Activated naive CD4-positive, alpha-beta T cell treated with anti-CD3 and anti-CD28 coated beads, Interleukin-2, amount 50 U/mL, for 24 hours (primary cell): Measurements from ENCODE around the gene LRRC27.

ENCODE experiments used
- H3K27ac Mint-ChIP-seq: one replicate; pipeline ENCODE4 v1.8.0; 2021; ENCODE audit warnings: mild to moderate bottlenecking, mixed read lengths
- H3K27me3 Mint-ChIP-seq: one replicate; pipeline ENCODE4 v1.8.0; 2021; ENCODE audit warnings: mixed read lengths
- H3K36me3 Mint-ChIP-seq: one replicate; pipeline ENCODE4 v1.8.0; 2021; ENCODE audit warnings: mixed read lengths
- H3K4me1 Mint-ChIP-seq: one replicate; pipeline ENCODE4 v1.8.0; 2021; ENCODE audit warnings: mixed read lengths
- H3K4me3 Mint-ChIP-seq: one replicate; pipeline ENCODE4 v1.8.0; 2021; ENCODE audit warnings: mild to moderate bottlenecking, mixed read lengths
- H3K9me3 Mint-ChIP-seq: one replicate; pipeline ENCODE4 v1.8.0; 2021; ENCODE audit warnings: mixed read lengths

Gene LRRC27

DNA sequence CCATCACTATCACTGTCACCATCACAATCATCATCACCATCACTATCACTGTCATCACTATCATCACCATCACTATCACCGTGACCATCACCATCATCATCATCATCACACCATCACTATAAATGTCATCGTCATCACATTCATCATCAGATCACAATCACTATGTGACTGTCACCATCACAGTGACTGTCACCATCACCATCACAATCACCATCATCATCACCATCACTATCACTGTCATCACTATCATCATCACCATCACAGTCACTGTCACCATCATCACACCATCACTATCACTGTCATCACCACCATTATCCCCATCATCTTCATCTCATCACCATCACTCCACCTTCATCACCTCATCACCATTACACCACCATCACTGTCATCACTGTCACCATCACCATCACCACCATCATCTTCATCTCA lies 96.0 kb downstream of the LRRC27 start:
- H3K9me3 Mint-ChIP-seq, result no peaks in the 10 kb centered on the region
- no peaks in the 10 kb centered on the region for H3K36me3 Mint-ChIP-seq
- no peak overlapping the region for H3K4me3 Mint-ChIP-seq
- H3K27me3 Mint-ChIP-seq, result no peaks in the 10 kb centered on the region
- no peak overlapping the region for H3K27ac Mint-ChIP-seq
- H3K4me1 Mint-ChIP-seq, result peaks cover 9% of the 10 kb centered on the region

- Mint-ChIP-seq H3K9me3 (no peaks in the 10 kb centered on the region), H3K27ac (no peak overlapping the region), H3K36me3 (no peaks in the 10 kb centered on the region), H3K4me3 (no peak overlapping the region), H3K27me3 (no peaks in the 10 kb centered on the region), H3K4me1 (peaks cover 6% of the 10 kb centered on the region)
These were observed 96.5 kb downstream of the LRRC27 start for GRCh38 chr10:132428486-132428995.
